ENCODE results near the gene B4GALT5. TPM values are rescaled to one million over a fixed set of nuclear protein-coding genes. Genes with fewer than 3 reads are reported as not detected.

Gene B4GALT5
- total RNA-seq, 1 experiment from 2014 or later: 62.4 TPM

DNA sequence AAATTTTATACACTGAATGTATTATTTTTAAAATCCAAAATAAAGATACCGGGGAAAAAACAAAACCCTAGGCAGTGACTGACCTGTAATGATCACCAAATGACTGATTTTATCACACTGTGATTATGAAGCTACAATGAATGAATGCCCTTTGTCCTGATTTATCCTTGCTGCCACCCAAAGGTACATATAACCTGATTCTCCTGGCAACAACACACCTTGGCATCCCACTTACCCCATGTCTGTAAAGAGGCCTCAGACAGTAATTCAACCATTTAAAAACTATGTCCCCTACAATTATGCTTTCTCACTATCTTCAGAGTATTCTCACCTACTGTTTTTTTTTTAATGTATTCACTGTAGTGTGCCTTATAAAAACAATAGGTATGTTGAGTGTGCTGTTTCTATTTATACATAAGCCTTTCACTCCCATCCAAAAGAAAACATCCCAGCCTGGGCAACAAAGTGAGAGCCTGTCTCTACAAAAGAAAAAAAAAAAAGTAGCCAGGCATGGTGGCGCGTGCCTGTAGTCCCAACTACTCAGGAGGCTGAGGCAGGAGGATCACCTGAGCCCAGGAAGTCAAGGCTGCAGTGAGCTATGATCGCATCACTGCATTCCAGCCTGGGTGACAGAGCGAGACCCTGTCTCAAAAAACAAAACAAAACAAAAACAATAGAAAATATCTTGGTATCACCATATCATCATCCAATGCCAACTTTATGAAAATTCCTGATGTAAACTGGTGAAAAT lies 21.7 kb downstream of the B4GALT5 start:
- CTCF ChIA-PET: no interaction called here
- POLR2A ChIA-PET: no interaction called here
- Mint-ChIP-seq H3K36me3 (no peaks in the 10 kb centered on the region), H3K9me3 (no peaks in the 10 kb centered on the region), H3K27ac (0 out of 2 replicates have a peak overlapping the region, but pooled peaks have one; percentile 51), H3K4me3 (no peak overlapping the region), H3K27me3 (ENCODE audit: low read depth) (no peaks in the 10 kb centered on the region), H3K4me1 (peaks cover 89% of the 10 kb centered on the region)
- DNase-seq (ENCODE audit: low spot score) (no peak), ATAC-seq (no peak)
- TF ChIP-seq, protein P1, sequence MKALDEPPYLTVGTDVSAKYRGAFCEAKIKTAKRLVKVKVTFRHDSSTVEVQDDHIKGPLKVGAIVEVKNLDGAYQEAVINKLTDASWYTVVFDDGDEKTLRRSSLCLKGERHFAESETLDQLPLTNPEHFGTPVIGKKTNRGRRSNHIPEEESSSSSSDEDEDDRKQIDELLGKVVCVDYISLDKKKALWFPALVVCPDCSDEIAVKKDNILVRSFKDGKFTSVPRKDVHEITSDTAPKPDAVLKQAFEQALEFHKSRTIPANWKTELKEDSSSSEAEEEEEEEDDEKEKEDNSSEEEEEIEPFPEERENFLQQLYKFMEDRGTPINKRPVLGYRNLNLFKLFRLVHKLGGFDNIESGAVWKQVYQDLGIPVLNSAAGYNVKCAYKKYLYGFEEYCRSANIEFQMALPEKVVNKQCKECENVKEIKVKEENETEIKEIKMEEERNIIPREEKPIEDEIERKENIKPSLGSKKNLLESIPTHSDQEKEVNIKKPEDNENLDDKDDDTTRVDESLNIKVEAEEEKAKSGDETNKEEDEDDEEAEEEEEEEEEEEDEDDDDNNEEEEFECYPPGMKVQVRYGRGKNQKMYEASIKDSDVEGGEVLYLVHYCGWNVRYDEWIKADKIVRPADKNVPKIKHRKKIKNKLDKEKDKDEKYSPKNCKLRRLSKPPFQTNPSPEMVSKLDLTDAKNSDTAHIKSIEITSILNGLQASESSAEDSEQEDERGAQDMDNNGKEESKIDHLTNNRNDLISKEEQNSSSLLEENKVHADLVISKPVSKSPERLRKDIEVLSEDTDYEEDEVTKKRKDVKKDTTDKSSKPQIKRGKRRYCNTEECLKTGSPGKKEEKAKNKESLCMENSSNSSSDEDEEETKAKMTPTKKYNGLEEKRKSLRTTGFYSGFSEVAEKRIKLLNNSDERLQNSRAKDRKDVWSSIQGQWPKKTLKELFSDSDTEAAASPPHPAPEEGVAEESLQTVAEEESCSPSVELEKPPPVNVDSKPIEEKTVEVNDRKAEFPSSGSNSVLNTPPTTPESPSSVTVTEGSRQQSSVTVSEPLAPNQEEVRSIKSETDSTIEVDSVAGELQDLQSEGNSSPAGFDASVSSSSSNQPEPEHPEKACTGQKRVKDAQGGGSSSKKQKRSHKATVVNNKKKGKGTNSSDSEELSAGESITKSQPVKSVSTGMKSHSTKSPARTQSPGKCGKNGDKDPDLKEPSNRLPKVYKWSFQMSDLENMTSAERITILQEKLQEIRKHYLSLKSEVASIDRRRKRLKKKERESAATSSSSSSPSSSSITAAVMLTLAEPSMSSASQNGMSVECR (CRISPR knock-in tag; IDR thresholded peaks at IDR 0.05; ENCODE audit: borderline replicate concordance): no peak

DNA sequence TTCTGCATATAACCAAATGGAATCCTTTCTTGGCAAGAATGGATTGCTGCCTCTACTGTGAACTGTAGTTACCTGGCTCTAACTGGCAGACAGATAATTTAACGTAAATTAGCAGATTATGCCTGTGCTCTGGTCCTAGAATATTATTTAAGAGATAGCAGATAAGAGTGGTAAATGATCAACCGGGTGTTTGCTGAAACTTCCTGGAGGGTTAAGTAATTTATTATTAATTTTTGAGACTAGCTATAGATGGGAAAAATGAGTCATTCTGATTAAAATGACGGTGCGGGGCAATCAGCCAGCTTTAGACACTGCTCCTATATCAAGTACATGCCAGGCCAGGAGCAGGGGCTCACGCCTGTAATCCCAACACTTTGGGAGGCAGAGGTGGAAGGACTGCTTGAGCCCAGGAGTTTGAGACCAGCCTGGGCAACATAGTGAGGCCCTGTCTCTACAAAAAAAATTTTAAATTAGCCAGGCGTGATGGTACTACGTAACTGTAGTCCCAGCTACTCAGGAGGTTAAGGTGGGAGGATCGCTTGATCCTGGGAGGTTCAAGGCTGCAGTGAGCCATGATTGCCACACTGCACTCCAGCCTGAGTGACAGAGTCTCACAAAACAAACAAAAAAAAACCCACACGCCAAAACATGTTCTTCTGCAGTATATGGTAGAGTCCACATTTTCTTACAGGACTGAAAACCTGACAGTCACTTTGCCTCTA lies 22.6 kb downstream of the B4GALT5 start:
- H3K27ac Mint-ChIP-seq: peak overlapping the region; percentile 51
- POLR2A ChIA-PET: no interaction called here
- H3K4me3 Mint-ChIP-seq: no peak overlapping the region
- H3K27me3 Mint-ChIP-seq (ENCODE audit: low read depth): no peaks in the 10 kb centered on the region
- TF ChIP-seq TEAD4 (CRISPR knock-in tag; IDR thresholded peaks at IDR 0.05) (no peak), ZNF121 (CRISPR knock-in tag; IDR thresholded peaks at IDR 0.05) (0 out of 2 replicates have a peak, but pooled peaks have one; percentile 31), GABPB1 (CRISPR knock-in tag; IDR thresholded peaks at IDR 0.05) (peak; percentile 64)
- TF ChIP-seq, protein P2, sequence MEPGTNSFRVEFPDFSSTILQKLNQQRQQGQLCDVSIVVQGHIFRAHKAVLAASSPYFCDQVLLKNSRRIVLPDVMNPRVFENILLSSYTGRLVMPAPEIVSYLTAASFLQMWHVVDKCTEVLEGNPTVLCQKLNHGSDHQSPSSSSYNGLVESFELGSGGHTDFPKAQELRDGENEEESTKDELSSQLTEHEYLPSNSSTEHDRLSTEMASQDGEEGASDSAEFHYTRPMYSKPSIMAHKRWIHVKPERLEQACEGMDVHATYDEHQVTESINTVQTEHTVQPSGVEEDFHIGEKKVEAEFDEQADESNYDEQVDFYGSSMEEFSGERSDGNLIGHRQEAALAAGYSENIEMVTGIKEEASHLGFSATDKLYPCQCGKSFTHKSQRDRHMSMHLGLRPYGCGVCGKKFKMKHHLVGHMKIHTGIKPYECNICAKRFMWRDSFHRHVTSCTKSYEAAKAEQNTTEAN (CRISPR knock-in tag; IDR thresholded peaks at IDR 0.05): no peak
- H3K4me1 Mint-ChIP-seq: peaks cover 91% of the 10 kb centered on the region
- CTCF ChIA-PET: interaction anchor here (1.4 kb wide), 1 partner anchor 154 kb away, joined by 3 read pairs; no protein-coding TSS in a partner anchor
- no peak for DNase-seq (ENCODE audit: low spot score)
- H3K9me3 Mint-ChIP-seq: no peaks in the 10 kb centered on the region
- ATAC-seq: no peak
- H3K36me3 Mint-ChIP-seq: no peaks in the 10 kb centered on the region

DNA sequence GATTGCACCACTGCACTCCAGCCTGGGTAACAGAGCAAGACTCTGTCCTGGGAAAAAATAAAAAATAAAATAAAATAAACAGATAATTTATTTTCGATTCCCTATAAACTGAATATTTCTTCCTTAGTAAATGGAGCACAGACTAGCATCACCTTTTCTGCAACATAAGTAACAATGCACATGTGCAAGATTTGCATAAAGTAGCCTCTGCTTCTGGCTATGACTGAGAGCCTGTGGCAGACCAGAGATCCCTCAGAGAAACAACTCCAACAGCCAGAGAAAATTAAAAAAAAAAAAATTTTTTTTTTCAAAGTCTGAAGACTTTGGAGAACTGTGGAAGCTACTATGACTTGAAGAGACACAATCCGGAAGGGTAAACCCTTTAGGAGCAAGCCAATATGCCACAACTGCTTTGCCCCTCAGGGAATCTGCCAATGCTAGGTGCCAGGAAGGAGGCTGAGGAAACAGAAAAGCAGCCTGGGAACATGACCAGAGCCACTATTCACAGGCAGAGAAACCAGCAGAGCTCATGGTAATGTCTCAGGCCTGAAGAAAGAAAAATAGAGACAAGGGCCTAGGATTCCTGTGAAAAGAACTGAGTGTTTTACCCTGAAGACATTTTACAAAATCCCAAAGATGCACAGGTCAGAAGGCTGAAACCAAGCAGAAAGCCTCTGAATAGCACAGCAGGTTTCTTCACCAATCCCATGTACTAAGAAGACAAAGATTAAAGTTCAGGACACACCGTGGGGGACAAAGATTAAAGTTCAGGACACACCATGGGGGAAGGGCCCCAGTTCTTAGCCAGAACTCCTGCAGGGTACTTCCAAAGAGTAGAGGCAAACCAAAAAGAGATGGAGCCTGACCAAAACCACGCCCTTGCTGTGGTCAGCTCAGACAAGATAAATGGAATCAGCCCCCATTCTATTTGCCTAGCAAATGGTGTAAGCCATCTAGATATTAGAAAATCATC lies 25.8 kb downstream of the B4GALT5 start:
- peak; percentile 57 for ATAC-seq
- H3K36me3 Mint-ChIP-seq: no peaks in the 10 kb centered on the region
- ChIA-PET CTCF (interaction anchor here (0.5 to 1.5 kb wide), 2 partner anchors 57 to 125 kb away, joined by 3 read pairs; partner anchors contain the start of gene SLC9A8), POLR2A (no interaction called here)
- peaks cover 77% of the 10 kb centered on the region for H3K4me1 Mint-ChIP-seq
- no peaks in the 10 kb centered on the region for H3K9me3 Mint-ChIP-seq
- no peaks in the 10 kb centered on the region for H3K27me3 Mint-ChIP-seq (ENCODE audit: low read depth)
- no peak overlapping the region for H3K4me3 Mint-ChIP-seq
- TF ChIP-seq ZNF423 (CRISPR knock-in tag; IDR thresholded peaks at IDR 0.05) (peak; percentile 50), TEAD4 (CRISPR knock-in tag; IDR thresholded peaks at IDR 0.05) (no peak), GRHL2 (CRISPR knock-in tag; IDR thresholded peaks at IDR 0.05; ENCODE audit: insufficient replicate concordance, severe bottlenecking) (no peak), ZNF121 (CRISPR knock-in tag; IDR thresholded peaks at IDR 0.05) (no peak)
- DNase-seq (ENCODE audit: low spot score): no peak
- H3K27ac Mint-ChIP-seq: peak overlapping the region; percentile 90

DNA sequence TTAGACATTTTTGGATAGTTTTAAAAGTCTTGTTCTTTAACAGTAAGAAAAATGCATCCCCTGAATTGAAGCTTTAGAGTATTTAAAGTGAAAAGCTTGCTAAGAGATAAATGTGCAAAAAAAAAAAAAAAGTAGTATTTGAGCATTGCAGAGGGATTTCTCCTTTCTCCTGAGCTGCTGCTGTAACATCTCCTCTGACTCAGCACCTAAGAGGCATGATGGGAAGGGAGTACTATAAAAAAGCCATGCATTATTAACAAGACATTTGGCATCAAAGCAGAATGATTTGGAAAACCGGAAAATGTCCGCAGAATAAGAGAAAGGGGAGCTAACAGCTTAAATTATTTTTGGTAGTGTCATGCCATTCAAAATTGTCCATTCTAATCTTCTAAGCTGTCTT lies 27.9 kb downstream of the B4GALT5 start:
- no peaks in the 10 kb centered on the region for H3K36me3 Mint-ChIP-seq
- H3K9me3 Mint-ChIP-seq: no peaks in the 10 kb centered on the region
- ChIA-PET CTCF (interaction anchor here (0.7 kb wide), 1 partner anchor 133 kb away, joined by 3 read pairs; no protein-coding TSS in a partner anchor), POLR2A (no interaction called here)
- H3K27ac Mint-ChIP-seq: peak overlapping the region; percentile 69; the same call in 1 of the 2 replicates
- H3K4me1 Mint-ChIP-seq: peaks cover 72% of the 10 kb centered on the region
- no peak for DNase-seq (ENCODE audit: low spot score)
- ATAC-seq: no peak
- H3K4me3 Mint-ChIP-seq: no peak overlapping the region
- no peaks in the 10 kb centered on the region for H3K27me3 Mint-ChIP-seq (ENCODE audit: low read depth)
- no peak for TF ChIP-seq FOXJ3 (CRISPR knock-in tag; IDR thresholded peaks at IDR 0.05; ENCODE audit: borderline replicate concordance)
- TF ChIP-seq CREM (CRISPR knock-in tag; IDR thresholded peaks at IDR 0.05): no peak
- no peak for TF ChIP-seq ZNF317 (CRISPR knock-in tag; IDR thresholded peaks at IDR 0.05; ENCODE audit: borderline replicate concordance, low read depth)
- TF ChIP-seq HMGA2 (CRISPR knock-in tag; IDR thresholded peaks at IDR 0.05): no peak
- TF ChIP-seq ESRRA (CRISPR knock-in tag; IDR thresholded peaks at IDR 0.05; ENCODE audit: borderline replicate concordance): no peak
- TF ChIP-seq TP53 (CRISPR knock-in tag; IDR thresholded peaks at IDR 0.05): no peak
- TF ChIP-seq NR1H2 (CRISPR knock-in tag; IDR thresholded peaks at IDR 0.05): no peak
- no peak for TF ChIP-seq JAZF1 (CRISPR knock-in tag; IDR thresholded peaks at IDR 0.05)
- TF ChIP-seq, protein P3, sequence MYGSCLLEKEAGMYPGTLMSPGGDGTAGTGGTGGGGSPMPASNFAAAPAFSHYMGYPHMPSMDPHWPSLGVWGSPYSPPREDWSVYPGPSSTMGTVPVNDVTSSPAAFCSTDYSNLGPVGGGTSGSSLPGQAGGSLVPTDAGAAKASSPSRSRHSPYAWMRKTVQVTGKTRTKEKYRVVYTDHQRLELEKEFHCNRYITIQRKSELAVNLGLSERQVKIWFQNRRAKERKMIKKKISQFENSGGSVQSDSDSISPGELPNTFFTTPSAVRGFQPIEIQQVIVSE (CRISPR knock-in tag; IDR thresholded peaks at IDR 0.05; ENCODE audit: borderline replicate concordance): no peak
- no peak for TF ChIP-seq ZNF396 (CRISPR knock-in tag; IDR thresholded peaks at IDR 0.05; ENCODE audit: borderline replicate concordance)
- TF ChIP-seq ELF4 (CRISPR knock-in tag; IDR thresholded peaks at IDR 0.05; ENCODE audit: low read depth): no peak
